HL-60 (cell line): ENCODE data around the gene RBPJ.

Source experiments
- CTCF ChIP-seq: IDR thresholded peaks from one replicate; pipeline ENCODE4 v1.5.1; 2011; ENCODE audit warnings: low read length, control low read depth, inconsistent platforms; ENCODE audit not compliant: insufficient read depth
- GABPA ChIP-seq: IDR thresholded peaks from 2 replicates; pipeline ENCODE4 v1.6.1; 2012; ENCODE audit warnings: low read depth
- POLR2AphosphoS5 ChIP-seq: IDR thresholded peaks from 2 replicates; pipeline ENCODE4 v1.6.1; 2012; ENCODE audit warnings: low read depth

DNA sequence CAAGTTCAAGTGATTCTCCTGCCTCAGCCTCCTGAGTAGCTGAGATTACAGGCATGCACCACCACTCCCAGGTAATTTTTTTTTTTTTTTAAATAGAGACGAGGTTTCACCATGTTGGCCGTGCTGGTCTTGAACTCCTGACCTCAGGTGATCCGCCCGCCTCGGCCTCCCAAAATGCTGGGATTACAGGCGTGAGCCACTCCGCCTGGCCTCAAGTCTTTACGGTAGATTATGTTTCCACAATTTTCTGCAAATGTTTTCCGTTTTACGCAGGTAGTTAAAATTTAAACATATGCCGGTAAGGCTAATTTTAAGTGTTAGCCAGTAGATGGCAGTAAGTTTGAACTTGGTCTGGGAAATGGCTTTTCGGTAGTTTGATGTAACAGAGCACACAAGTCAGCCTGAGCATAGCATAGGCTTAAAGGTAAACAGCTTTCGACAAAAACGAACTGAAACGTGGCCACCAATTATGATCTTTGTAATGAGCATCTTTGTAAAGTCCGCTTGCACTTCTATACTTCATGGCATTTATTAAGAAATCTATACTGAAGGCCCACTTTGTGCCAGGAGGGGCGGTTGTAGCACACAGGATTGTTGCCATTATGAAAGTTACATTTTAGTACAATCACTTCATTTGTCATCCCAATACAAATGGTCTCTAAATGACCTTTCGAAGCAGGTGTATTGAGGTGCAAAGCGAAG lies 138.4 kb downstream of the RBPJ start:
- TF ChIP-seq GABPA = no peak
- TF ChIP-seq CTCF = peak; percentile 48
- TF ChIP-seq POLR2AphosphoS5 = no peak
